ENCODE data around the gene FCMR. TPM values are rescaled to one million over a fixed set of nuclear protein-coding genes. Genes with fewer than 3 reads are reported as not detected.
A peak's percentile ranks its signal among the peaks of the same experiment; 100 is the strongest.

FCMR gene
- total and polyA plus RNA-seq, 10 donors: 136 to 269 (median 235) TPM

DNA sequence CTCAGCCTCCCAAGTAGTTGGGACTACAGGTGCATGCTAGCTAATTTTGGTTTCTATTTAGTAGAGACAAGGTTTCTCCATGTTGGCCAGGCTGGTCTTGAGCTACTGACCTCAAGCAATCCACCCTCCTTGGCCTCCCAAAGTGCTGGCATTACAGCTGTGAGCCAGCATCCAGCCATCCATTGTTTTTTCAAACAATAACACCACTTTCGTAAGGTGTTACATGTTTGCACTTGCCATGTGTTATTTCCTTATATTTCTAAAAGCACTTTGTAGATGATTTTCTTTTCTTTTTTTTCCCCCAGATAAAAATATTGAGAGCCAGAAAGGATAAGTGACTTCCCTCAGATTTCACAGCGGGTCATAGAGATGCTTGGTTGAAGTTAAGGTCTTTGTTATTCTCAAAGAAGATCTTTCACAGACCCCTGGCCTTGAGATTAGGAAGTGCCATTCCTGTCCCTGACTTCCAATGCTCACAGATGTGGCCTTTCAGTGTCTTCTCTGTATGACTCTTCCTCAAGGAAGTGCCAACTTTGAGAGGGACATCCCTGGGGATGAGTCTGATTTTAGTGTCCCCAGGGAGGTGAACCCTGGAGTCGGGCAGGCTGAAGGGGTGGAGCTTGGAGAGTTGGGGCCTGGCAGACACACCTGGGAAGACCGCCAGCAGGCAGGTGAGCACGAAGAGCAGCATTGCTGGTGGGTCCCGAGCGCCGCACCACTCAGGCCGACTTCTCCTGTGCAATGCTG, 18.3 kb upstream of the FCMR start:
- Histone ChIP-seq H3K27ac (no peak overlapping the region), H3K4me3 (no peak overlapping the region), H3K27me3 (replicated peaks in 1 of 7) (no peaks in the 10 kb centered on the region), H3K36me3 (no peaks in the 10 kb centered on the region), H3K4me1 (peaks cover 0 to 7% (median 0%) of the 10 kb centered on the region in 6 donors), H3K9me3 (no peaks in the 10 kb centered on the region)
- intact Hi-C loops (cut with DNase I; ENCODE audit: low total_unique reads): no loop called here
- TF ChIP-seq POLR2A (IDR thresholded peaks at IDR 0.05): no peak
- TF ChIP-seq POLR2AphosphoS5 (IDR thresholded peaks at IDR 0.05): no peak
- TF ChIP-seq, protein P1, sequence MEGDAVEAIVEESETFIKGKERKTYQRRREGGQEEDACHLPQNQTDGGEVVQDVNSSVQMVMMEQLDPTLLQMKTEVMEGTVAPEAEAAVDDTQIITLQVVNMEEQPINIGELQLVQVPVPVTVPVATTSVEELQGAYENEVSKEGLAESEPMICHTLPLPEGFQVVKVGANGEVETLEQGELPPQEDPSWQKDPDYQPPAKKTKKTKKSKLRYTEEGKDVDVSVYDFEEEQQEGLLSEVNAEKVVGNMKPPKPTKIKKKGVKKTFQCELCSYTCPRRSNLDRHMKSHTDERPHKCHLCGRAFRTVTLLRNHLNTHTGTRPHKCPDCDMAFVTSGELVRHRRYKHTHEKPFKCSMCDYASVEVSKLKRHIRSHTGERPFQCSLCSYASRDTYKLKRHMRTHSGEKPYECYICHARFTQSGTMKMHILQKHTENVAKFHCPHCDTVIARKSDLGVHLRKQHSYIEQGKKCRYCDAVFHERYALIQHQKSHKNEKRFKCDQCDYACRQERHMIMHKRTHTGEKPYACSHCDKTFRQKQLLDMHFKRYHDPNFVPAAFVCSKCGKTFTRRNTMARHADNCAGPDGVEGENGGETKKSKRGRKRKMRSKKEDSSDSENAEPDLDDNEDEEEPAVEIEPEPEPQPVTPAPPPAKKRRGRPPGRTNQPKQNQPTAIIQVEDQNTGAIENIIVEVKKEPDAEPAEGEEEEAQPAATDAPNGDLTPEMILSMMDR (IDR thresholded peaks at IDR 0.05 in 8 of 11, conservative IDR thresholded peaks at IDR 0.05 in 3 of 11): no peak
- WGBS, 5 donors: 85 to 92% (median 88%) methylated on average over 9 of the region's 9 CpGs
- no peak for DNase-seq

DNA sequence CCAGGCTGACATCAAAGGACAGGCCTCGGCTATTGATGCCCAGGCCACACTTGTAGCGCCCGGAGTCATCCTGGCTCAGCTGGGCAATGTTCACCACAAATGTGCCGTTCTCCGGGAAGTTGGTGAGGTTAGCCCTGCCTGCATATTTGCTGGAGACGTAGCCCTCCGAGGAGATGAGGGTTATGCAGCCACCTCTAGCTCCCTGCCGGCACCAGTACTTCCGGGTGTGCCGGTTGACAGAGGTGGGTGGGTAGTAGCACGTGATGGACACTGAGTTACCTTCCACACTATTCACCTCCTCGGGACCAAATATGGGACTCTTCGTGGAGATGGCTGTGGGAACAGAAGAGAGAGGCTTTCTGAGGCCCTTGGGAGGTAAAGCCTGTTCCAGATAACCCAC, 17.4 kb upstream of the FCMR start:
- intact Hi-C loops (cut with DNase I; ENCODE audit: low total_unique reads): no loop called here
- no peak overlapping the region for H3K4me3 ChIP-seq
- WGBS, 5 donors: 93 to 97% (median 95%) methylated on average over 13 of the region's 13 CpGs

DNA sequence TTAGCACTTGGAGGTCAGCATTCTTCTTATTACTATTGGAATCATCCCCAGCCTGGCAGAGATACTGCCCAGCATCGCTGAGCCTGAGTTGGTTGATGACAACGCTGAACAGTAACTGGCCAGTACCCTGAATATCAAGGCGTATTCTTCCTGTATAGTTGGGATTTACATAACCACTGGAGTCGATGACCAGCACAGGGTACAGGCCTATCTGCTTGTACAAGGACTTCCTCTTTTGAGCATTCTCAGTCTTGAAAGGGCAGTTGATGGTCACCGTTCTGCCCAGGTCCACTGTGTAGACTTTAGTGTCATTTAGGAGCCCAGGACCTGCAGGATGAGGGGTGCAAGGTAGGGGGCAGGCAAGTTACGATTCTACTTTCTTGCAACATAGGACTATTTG, 15.7 kb upstream of the FCMR start:
- no peak for TF ChIP-seq POLR2A (IDR thresholded peaks at IDR 0.05)
- TF ChIP-seq POLR2AphosphoS5 (IDR thresholded peaks at IDR 0.05): no peak
- TF ChIP-seq, protein P1 (IDR thresholded peaks at IDR 0.05 in 8 of 11, conservative IDR thresholded peaks at IDR 0.05 in 3 of 11): no peak
- no peaks in the 10 kb centered on the region for H3K27me3 ChIP-seq (replicated peaks in 1 of 7)

More for the DNA sequence above, 17.4 kb upstream of the FCMR start:
- Histone ChIP-seq H3K9me3 (no peaks in the 10 kb centered on the region), H3K36me3 (no peaks in the 10 kb centered on the region), H3K4me1 (peaks cover 0 to 7% (median 0%) of the 10 kb centered on the region in 6 donors), H3K27me3 (replicated peaks in 1 of 7) (no peaks in the 10 kb centered on the region), H3K27ac (no peak overlapping the region)
- TF ChIP-seq POLR2A (IDR thresholded peaks at IDR 0.05) (no peak), POLR2AphosphoS5 (IDR thresholded peaks at IDR 0.05) (no peak)
- TF ChIP-seq, protein P1 (IDR thresholded peaks at IDR 0.05 in 8 of 11, conservative IDR thresholded peaks at IDR 0.05 in 3 of 11): no peak
- no peak for DNase-seq

DNA sequence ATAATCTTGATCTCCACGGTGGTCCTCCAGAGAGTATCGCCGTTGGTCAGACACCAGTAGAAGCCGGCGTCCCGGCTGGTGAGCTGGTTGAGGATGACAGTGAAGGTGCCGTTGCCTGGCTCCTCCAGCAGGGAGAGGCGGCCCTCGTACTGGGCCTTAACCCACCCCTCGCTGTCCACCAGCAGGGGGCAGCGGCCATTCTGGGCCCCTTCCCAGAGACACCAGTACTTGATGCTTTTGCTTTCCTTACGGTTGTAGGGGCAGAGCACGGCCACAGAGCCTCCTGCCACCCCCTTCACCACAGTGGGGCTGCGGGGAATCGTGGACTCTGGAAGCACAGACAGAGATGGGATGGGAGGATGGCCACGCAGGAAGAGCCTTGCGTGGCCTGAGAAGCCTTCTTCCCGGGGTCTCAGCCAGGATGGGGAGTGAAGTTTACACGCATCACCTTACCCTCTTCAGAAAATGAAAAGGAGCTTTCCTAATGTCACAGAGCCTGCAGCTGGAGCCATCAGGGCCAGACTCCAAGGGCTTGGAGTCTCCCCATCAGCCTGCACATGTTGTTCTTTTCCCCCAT, 13.8 kb upstream of the FCMR start:
- H3K4me3 ChIP-seq: no peak overlapping the region
- H3K4me1 ChIP-seq: peaks cover 10 to 39% (median 27%) of the 10 kb centered on the region in 6 donors
- H3K36me3 ChIP-seq: no peaks in the 10 kb centered on the region
- intact Hi-C loops (cut with DNase I; ENCODE audit: low total_unique reads): no loop called here
- WGBS, 5 donors: 54 to 74% (median 67%) methylated on average over 12 to 19 of the region's 19 CpGs
- no peak for DNase-seq
- TF ChIP-seq, protein P1 (IDR thresholded peaks at IDR 0.05 in 8 of 11, conservative IDR thresholded peaks at IDR 0.05 in 3 of 11): peak in 10 of 11 experiments; percentile 40 to 79 (median 61)
- TF ChIP-seq POLR2AphosphoS5 (IDR thresholded peaks at IDR 0.05): peak in 1 of 3 donors; percentile 38
- no peak for TF ChIP-seq POLR2A (IDR thresholded peaks at IDR 0.05)
- no peaks in the 10 kb centered on the region for H3K27me3 ChIP-seq (replicated peaks in 1 of 7)
- no peak overlapping the region for H3K27ac ChIP-seq
- no peaks in the 10 kb centered on the region for H3K9me3 ChIP-seq

More for the DNA sequence above, 15.7 kb upstream of the FCMR start:
- Histone ChIP-seq H3K27ac (no peak overlapping the region), H3K36me3 (no peaks in the 10 kb centered on the region), H3K9me3 (no peaks in the 10 kb centered on the region), H3K4me3 (no peak overlapping the region), H3K4me1 (peaks cover 4 to 20% (median 10%) of the 10 kb centered on the region in 6 donors)
- intact Hi-C loops (cut with DNase I; ENCODE audit: low total_unique reads): no loop called here
- DNase-seq: no peak
- WGBS, 5 donors: 84 to 92% (median 87%) methylated on average over 6 of the region's 6 CpGs
